ENCODE data around the gene C22orf15. TPM values are rescaled to one million over a fixed set of nuclear protein-coding genes. Genes with fewer than 3 reads are reported as not detected.
A peak's percentile ranks its signal among the peaks of the same experiment; 100 is the strongest.
"Not testable (repeated sequence)": the region's sequence is repeated elsewhere in the genome, so short reads cannot be mapped to it uniquely, and the experiment has no call there.

The C22orf15 gene
- total and polyA plus RNA-seq, 7 donors = 0.04 to 0.34 TPM; not detected in 5

GRCh38 chr22:23722724-23723123, 40.1 kb upstream of the C22orf15 start:
- DNase-seq (no peak), ATAC-seq (no peak)
- H3K9me3 ChIP-seq = no peaks in the 10 kb centered on the region
- H3K4me3 ChIP-seq = no peak overlapping the region
- no peaks in the 10 kb centered on the region for H3K27me3 ChIP-seq (ENCODE audit: insufficient read depth in 3 of 3, low read length in 2 of 3)
- no peak overlapping the region for H3K27ac ChIP-seq
- H3K4me1 ChIP-seq = no peaks in the 10 kb centered on the region
- TF ChIP-seq CTCF (IDR thresholded peaks at IDR 0.05) = no peak
- no peaks in the 10 kb centered on the region for H3K36me3 ChIP-seq (ENCODE audit: insufficient read depth in 1 of 2, low read depth in 1 of 2)
- 61 to 63% (median 63%) methylated on average over 2 of the region's 2 CpGs for WGBS, 3 donors
- intact Hi-C loops (cut with DNase I) = no loop called here

- H3K4me3 ChIP-seq; H3K4me1 ChIP-seq; DNase-seq; intact Hi-C loops (cut with DNase I); H3K27me3 ChIP-seq (ENCODE audit: insufficient read depth in 3 of 3, low read length in 2 of 3); H3K36me3 ChIP-seq (ENCODE audit: insufficient read depth in 1 of 2, low read depth in 1 of 2); H3K27ac ChIP-seq; H3K9me3 ChIP-seq: not testable (repeated sequence)
- peak in 1 of 4 donors; percentile 39 for ATAC-seq
- WGBS, 3 donors = 55 to 69% (median 56%) methylated on average over 4 of the region's 4 CpGs
These were observed 34.7 kb upstream of the C22orf15 start for GRCh38 chr22:23728108-23728507.

GRCh38 chr22:23737696-23738095, 25.1 kb upstream of the C22orf15 start:
- Histone ChIP-seq H3K4me3 (no peak overlapping the region), H3K36me3 (ENCODE audit: insufficient read depth in 1 of 2, low read depth in 1 of 2) (no peaks in the 10 kb centered on the region), H3K4me1 (peaks cover 7% of the 10 kb centered on the region), H3K27me3 (ENCODE audit: insufficient read depth in 3 of 3, low read length in 2 of 3) (no peaks in the 10 kb centered on the region), H3K27ac (no peak overlapping the region), H3K9me3 (no peaks in the 10 kb centered on the region)
- DNase-seq = no peak
- no peak for TF ChIP-seq CTCF (IDR thresholded peaks at IDR 0.05)
- intact Hi-C loops (cut with DNase I) = no loop called here
- ATAC-seq = no peak

- Histone ChIP-seq H3K27me3 (ENCODE audit: insufficient read depth in 3 of 3, low read length in 2 of 3) (no peaks in the 10 kb centered on the region), H3K27ac (peak overlapping the region; percentile 87), H3K9me3 (no peaks in the 10 kb centered on the region), H3K4me1 (peaks cover 17% of the 10 kb centered on the region), H3K36me3 (ENCODE audit: insufficient read depth in 1 of 2, low read depth in 1 of 2) (peaks cover 5 to 22% of the 10 kb centered on the region in 2 donors), H3K4me3 (no peak overlapping the region)
- no peak for TF ChIP-seq CTCF (IDR thresholded peaks at IDR 0.05)
- WGBS, 3 donors = 24 to 34% (median 29%) methylated on average over 7 of the region's 7 CpGs
- peak; percentile 93 to 95 (median 94) for ATAC-seq
- intact Hi-C loops (cut with DNase I) = loop anchor here in 1 of 2 donors (5.0 kb wide), 2 partner anchors 55 to 530 kb away; partner anchors contain the start of gene SPECC1L
- peak; percentile 62 to 93 for DNase-seq
These were observed 20.1 kb upstream of the C22orf15 start for GRCh38 chr22:23742505-23743264.

GRCh38 chr22:23743303-23743705, 19.5 kb upstream of the C22orf15 start:
- Histone ChIP-seq H3K27me3 (ENCODE audit: insufficient read depth in 3 of 3, low read length in 2 of 3) (no peaks in the 10 kb centered on the region), H3K4me1 (peaks cover 17% of the 10 kb centered on the region), H3K36me3 (ENCODE audit: insufficient read depth in 1 of 2, low read depth in 1 of 2) (peaks cover 5 to 22% of the 10 kb centered on the region in 2 donors), H3K4me3 (no peak overlapping the region), H3K27ac (peak overlapping the region; percentile 87), H3K9me3 (no peaks in the 10 kb centered on the region)
- WGBS, 3 donors = 35 to 53% (median 50%) methylated on average over 2 of the region's 2 CpGs
- peak; percentile 43 to 67 (median 59) for ATAC-seq
- no peak for TF ChIP-seq CTCF (IDR thresholded peaks at IDR 0.05)
- intact Hi-C loops (cut with DNase I) = loop anchor here in 1 of 2 donors (5.0 kb wide), 2 partner anchors 56 to 529 kb away; partner anchors contain the start of gene SPECC1L
- DNase-seq = peak; percentile 66 to 90
